ENCODE data around the gene ATOH8. TPM values are rescaled to one million over a fixed set of nuclear protein-coding genes. Genes with fewer than 3 reads are reported as not detected.

The ATOH8 gene
- total and polyA plus RNA-seq, 2 donors (not counting 3 experiments of a cell fraction or from before 2014, with no cell fraction given): 10.3 to 12.8 TPM

- dilution Hi-C loops (cut with MboI; ENCODE audit: extremely low pct_ligation_motif_present, low sequenced_read_pairs) (loop anchor here (25.0 kb wide), 1 partner anchor 94 kb away; no protein-coding TSS in a partner anchor), intact Hi-C loops (cut with micrococcal nuclease) (no loop called here)
- Histone ChIP-seq H3K36me3 (ENCODE audit: control insufficient read depth in 2 of 2, extremely low read depth in 1 of 2, insufficient read depth in 2 of 2, low read length in 2 of 2) (no peaks in the 10 kb centered on the region), H4K20me1 (replicated peaks; ENCODE audit: control insufficient read depth, extremely low read depth, insufficient read depth, low read length) (no peaks in the 10 kb centered on the region), H3K27ac (ENCODE audit: insufficient read depth, low read depth, low read length) (no peak overlapping the region), H3K4me3 (replicated peaks in 1 of 3; ENCODE audit: insufficient read depth in 1 of 3, low read depth in 1 of 3, low read length in 3 of 3) (no peak overlapping the region), H3K4me1 (ENCODE audit: control insufficient read depth, extremely low read depth, insufficient read depth, low read length) (no peaks in the 10 kb centered on the region), H3K79me2 (ENCODE audit: control insufficient read depth, insufficient read depth, low read length) (no peaks in the 10 kb centered on the region), H3K9ac (replicated peaks; ENCODE audit: extremely low read depth, insufficient read depth, low read length) (no peak overlapping the region), H3K9me3 (replicated peaks; ENCODE audit: control insufficient read depth, insufficient read depth, low read length) (no peaks in the 10 kb centered on the region), H3K27me3 (ENCODE audit: control insufficient read depth in 2 of 2, insufficient read depth in 2 of 2, low read length in 2 of 2) (no peaks in the 10 kb centered on the region), H3K4me2 (ENCODE audit: insufficient read depth, low read length) (no peak overlapping the region), H3K9me1 (replicated peaks; ENCODE audit: control insufficient read depth, extremely low read depth, insufficient read depth, low read length) (no peaks in the 10 kb centered on the region), H2AFZ (ENCODE audit: low read depth, low read length) (no peak overlapping the region)
- no peak for FAIRE-seq
- no TSS peak for BruUV-seq (replicated peaks)
- TF ChIP-seq POLR2A (IDR thresholded peaks at IDR 0.05; ENCODE audit: low read depth, low read length) (no peak), GATA2 (IDR thresholded peaks at IDR 0.05; ENCODE audit: insufficient read depth, insufficient read length, low read depth, low read length) (no peak), EZH2 (IDR thresholded peaks at IDR 0.05; ENCODE audit: borderline replicate concordance, low read depth, low read length, severe bottlenecking) (no peak), MAX (IDR thresholded peaks at IDR 0.05; ENCODE audit: insufficient read depth, insufficient read length) (no peak), POLR2AphosphoS5 (IDR thresholded peaks at IDR 0.05; ENCODE audit: insufficient read depth, low read depth, low read length) (no peak)
- CTCF ChIA-PET: interaction anchor here (0.8 to 9.2 kb wide), 8 partner anchors 8 to 77 kb away, joined by 3 to 193 read pairs (median 5); no protein-coding TSS in a partner anchor
- no peak for DNase-seq (ENCODE audit: low read depth, low spot score)
- POLR2A ChIA-PET: no interaction called here
These were observed 52.7 kb downstream of the ATOH8 start for GRCh38 chr2:85806358-85807118.

GRCh38 chr2:85807756-85808155, 54.0 kb downstream of the ATOH8 start:
- H3K9ac ChIP-seq (replicated peaks; ENCODE audit: extremely low read depth, insufficient read depth, low read length): no peak overlapping the region
- no peak overlapping the region for H3K27ac ChIP-seq (ENCODE audit: insufficient read depth, low read depth, low read length)
- H3K4me3 ChIP-seq (replicated peaks in 1 of 3; ENCODE audit: insufficient read depth in 1 of 3, low read depth in 1 of 3, low read length in 3 of 3): no peak overlapping the region
- ChIA-PET CTCF (interaction anchor here (0.8 to 9.2 kb wide), 2 partner anchors 57 to 78 kb away, joined by 4 to 193 read pairs; no protein-coding TSS in a partner anchor), POLR2A (no interaction called here)
- no peak for DNase-seq (ENCODE audit: low read depth, low spot score)
- intact Hi-C loops (cut with micrococcal nuclease): no loop called here
- no peaks in the 10 kb centered on the region for H4K20me1 ChIP-seq (replicated peaks; ENCODE audit: control insufficient read depth, extremely low read depth, insufficient read depth, low read length)
- H3K36me3 ChIP-seq (ENCODE audit: control insufficient read depth in 2 of 2, extremely low read depth in 1 of 2, insufficient read depth in 2 of 2, low read length in 2 of 2): no peaks in the 10 kb centered on the region
- H3K79me2 ChIP-seq (ENCODE audit: control insufficient read depth, insufficient read depth, low read length): no peaks in the 10 kb centered on the region
- H2AFZ ChIP-seq (ENCODE audit: low read depth, low read length): no peak overlapping the region
- no peak overlapping the region for H3K4me2 ChIP-seq (ENCODE audit: insufficient read depth, low read length)
- TF ChIP-seq JUN (IDR thresholded peaks at IDR 0.05; ENCODE audit: borderline replicate concordance, insufficient read depth, insufficient read length, low read depth) (no peak), POLR2A (IDR thresholded peaks at IDR 0.05; ENCODE audit: low read depth, low read length) (no peak), FOS (IDR thresholded peaks at IDR 0.05; ENCODE audit: borderline replicate concordance, insufficient read depth, low read length) (no peak), MYC (IDR thresholded peaks at IDR 0.05; ENCODE audit: low read depth, low read length) (no peak), POLR2AphosphoS5 (IDR thresholded peaks at IDR 0.05; ENCODE audit: insufficient read depth, low read depth, low read length) (no peak), CTCF (IDR thresholded peaks at IDR 0.05; ENCODE audit: extremely low read depth in 1 of 2, insufficient read depth in 1 of 2, low read depth in 1 of 2, low read length in 2 of 2) (no peak), EZH2 (IDR thresholded peaks at IDR 0.05; ENCODE audit: borderline replicate concordance, low read depth, low read length, severe bottlenecking) (no peak), GATA2 (IDR thresholded peaks at IDR 0.05; ENCODE audit: insufficient read depth, insufficient read length, low read depth, low read length) (no peak), MAX (IDR thresholded peaks at IDR 0.05; ENCODE audit: insufficient read depth, insufficient read length) (no peak)
- no peaks in the 10 kb centered on the region for H3K9me1 ChIP-seq (replicated peaks; ENCODE audit: control insufficient read depth, extremely low read depth, insufficient read depth, low read length)
- H3K27me3 ChIP-seq (ENCODE audit: control insufficient read depth in 2 of 2, insufficient read depth in 2 of 2, low read length in 2 of 2): no peaks in the 10 kb centered on the region
- no peaks in the 10 kb centered on the region for H3K4me1 ChIP-seq (ENCODE audit: control insufficient read depth, extremely low read depth, insufficient read depth, low read length)
- no peak for FAIRE-seq
- dilution Hi-C loops (cut with MboI; ENCODE audit: extremely low pct_ligation_motif_present, low sequenced_read_pairs): loop anchor here (25.0 kb wide), 1 partner anchor 95 kb away; no protein-coding TSS in a partner anchor
- no peaks in the 10 kb centered on the region for H3K9me3 ChIP-seq (replicated peaks; ENCODE audit: control insufficient read depth, insufficient read depth, low read length)
- BruUV-seq (replicated peaks): no TSS peak

Measured in endothelial cell of umbilical vein (primary cell).